B cell (primary cell): ENCODE data around the gene VAMP8. TPM values are rescaled to one million over a fixed set of nuclear protein-coding genes. Genes with fewer than 3 reads are reported as not detected.

Source experiments
- ATAC-seq: fragments of 200-7000 bp; cut with Tn5 transposase; one replicate; pipeline ENCODE4 v1.10.0; 2021; ENCODE audit warnings: low read depth, mild to moderate bottlenecking, moderate number of reproducible peaks, moderate library complexity
- CTCF ChIA-PET: fragments of 350-600 bp; sonication (Branson Sonifier 250); formaldehyde crosslinking; loops from one replicate; lab custom pipeline; 2021; ENCODE audit warnings: antibody characterized with exemption, inconsistent platforms; lab: Charles Lee
- POLR2A ChIA-PET: fragments of 350-600 bp; sonication (Branson Sonifier 250); formaldehyde crosslinking; loops from one replicate; lab custom pipeline; 2021; ENCODE audit warnings: antibody characterized with exemption; lab: Charles Lee
- DNase-seq: peaks from one replicate; pipeline ENCODE4 v3.0.0; 2013
- H2AFZ ChIP-seq: 2 replicates; pipeline ENCODE4 v1.6.1; 2012; ENCODE audit warnings: mild to moderate bottlenecking, low read depth, low read length; ENCODE audit not compliant: insufficient read depth, poor library complexity, severe bottlenecking
- H3K27ac ChIP-seq, 2 donors: 1 replicate in 1 of 2; 2 replicates in 1 of 2; pipeline ENCODE4 v1.5.1; 2012 to 2013; ENCODE audit warnings: low read length in 2 of 2, mild to moderate bottlenecking in 2 of 2, moderate library complexity in 1 of 2
- H3K27me3 ChIP-seq, 4 experiments: fragments of 200-600 bp in 1 of 4; sonication (generic) in 1 of 4; replicated peaks in 1 of 4; 1 replicate in 2 of 4; 2 replicates in 2 of 4; pipeline versions ENCODE4 v1.6.1 to v1.7.0; 2013 to 2016; ENCODE audit warnings: low read length in 3 of 4, mild to moderate bottlenecking in 2 of 4, mixed read lengths in 1 of 4, moderate library complexity in 1 of 4; ENCODE audit not compliant: insufficient read depth in 4 of 4, control insufficient read depth in 3 of 4; ENCODE audit errors: control extremely low read depth in 1 of 4
- H3K36me3 ChIP-seq, 2 experiments: replicated peaks in 1 of 2; 1 replicate in 1 of 2; 2 replicates in 1 of 2; pipeline versions ENCODE4 v1.6.1 to v1.7.1; 2013; ENCODE audit warnings: low read length in 1 of 2; ENCODE audit not compliant: insufficient read depth in 2 of 2, control insufficient read depth in 1 of 2; ENCODE audit errors: control extremely low read depth in 1 of 2, extremely low read depth in 1 of 2
- H3K4me1 ChIP-seq, 2 donors: fragments of 200-600 bp in 1 of 2; sonication (generic) in 1 of 2; 1 replicate in 1 of 2; 2 replicates in 1 of 2; pipeline versions ENCODE4 v1.5.1 to v1.6.1; 2013 to 2017; ENCODE audit warnings: low read length in 2 of 2; ENCODE audit not compliant: control insufficient read depth in 2 of 2, insufficient read depth in 2 of 2
- H3K4me2 ChIP-seq: replicated peaks from 2 replicates; pipeline ENCODE3; 2012; ENCODE audit warnings: mild to moderate bottlenecking, low read depth, low read length; ENCODE audit not compliant: poor library complexity, severe bottlenecking
- H3K4me3 ChIP-seq, 5 experiments: fragments of 200-600 bp in 1 of 5; sonication (generic) in 1 of 5; 1 replicate in 3 of 5; 2 replicates in 2 of 5; pipeline versions ENCODE4 v1.5.1 to v1.7.0; 2011 to 2016; ENCODE audit warnings: low read length in 4 of 5, mild to moderate bottlenecking in 4 of 5, low read depth in 2 of 5, control low read depth in 1 of 5, moderate library complexity in 1 of 5; ENCODE audit not compliant: insufficient read depth in 1 of 5; ENCODE audit errors: control extremely low read depth in 1 of 5, extremely low read depth in 1 of 5
- H3K79me2 ChIP-seq: fragments of 200-600 bp; sonication (generic); one replicate; pipeline ENCODE4 v1.6.0; 2016; ENCODE audit warnings: low read length; ENCODE audit not compliant: control insufficient read depth, insufficient read depth
- H3K9ac ChIP-seq: fragments of 200-600 bp; sonication (generic); 2 replicates; pipeline ENCODE4 v1.6.1; 2017; ENCODE audit warnings: mild to moderate bottlenecking, low read length, moderate library complexity
- H3K9me3 ChIP-seq, 3 donors: one replicate each; pipeline versions ENCODE4 v1.6.1 to v1.7.1; 2013; ENCODE audit warnings: low read length in 2 of 3; ENCODE audit not compliant: control insufficient read depth in 2 of 3, insufficient read depth in 1 of 3; ENCODE audit errors: control extremely low read depth in 1 of 3
- H4K20me1 ChIP-seq: 2 replicates; pipeline ENCODE4 v1.6.0; 2012; ENCODE audit warnings: mild to moderate bottlenecking, low read length; ENCODE audit not compliant: insufficient read depth, control insufficient read depth, poor library complexity, severe bottlenecking
- H3K27ac Mint-ChIP-seq: one replicate; pipeline ENCODE4 v1.8.0; 2021; ENCODE audit warnings: mixed read lengths
- H3K27me3 Mint-ChIP-seq: one replicate; pipeline ENCODE4 v1.8.0; 2021; ENCODE audit warnings: mixed read lengths
- H3K4me1 Mint-ChIP-seq: one replicate; pipeline ENCODE4 v1.8.0; 2021; ENCODE audit warnings: mixed read lengths
- H3K4me3 Mint-ChIP-seq: one replicate; pipeline ENCODE4 v1.8.0; 2021; ENCODE audit warnings: mixed read lengths
- H3K9me3 Mint-ChIP-seq: one replicate; pipeline ENCODE4 v1.8.0; 2022; ENCODE audit warnings: mixed read lengths; ENCODE audit not compliant: insufficient read depth
- EZH2 ChIP-seq: IDR thresholded peaks from 2 replicates; pipeline ENCODE4 v1.6.1; 2012; ENCODE audit warnings: borderline replicate concordance, low read depth, mild to moderate bottlenecking, moderate library complexity, low read length; ENCODE audit not compliant: insufficient read depth, poor library complexity, severe bottlenecking
- WGBS: methylation state at CpG from one replicate; pipeline ENCODE4 v1.1.5; 2013; ENCODE audit warnings: missing lambda C conversion rate; ENCODE audit not compliant: insufficient coverage; 5-methylcytosine and 5-hydroxymethylcytosine counted together
- intact Hi-C: fragments of 100-400 bp; cut with micrococcal nuclease; formaldehyde crosslinking; loops from one replicate; pipeline ENCODE4 v1.10.0; 2022
- polyA plus RNA-seq: library from polyadenylated mRNA; depleted of rRNA; stranded (reverse); fragments of >200 nt; gene quantifications from 2 replicates; pipeline ENCODE4 v1.2.3, GENCODE V29; 2012
- total RNA-seq, 2 donors: library from RNA; stranded (reverse); fragments of 120-200 nt in 1 of 2; gene quantifications; 1 replicate in 1 of 2; 2 replicates in 1 of 2; pipeline versions ENCODE4 v1.2.3 to v1.2.4, GENCODE V29; 2013 to 2022
- TF ChIP-seq, protein P1 (sequence below): fragments of 200-600 bp; IDR thresholded peaks from one replicate; pipeline ENCODE4 v1.8.0; 2022; ENCODE audit warnings: antibody characterized with exemption, mild to moderate bottlenecking

Gene VAMP8
- total and polyA plus RNA-seq, 2 donors (not counting 1 experiment from before 2014, with no cell fraction given) = 68.7 to 73.8 TPM

GRCh38 chr2:85551698-85552678 lies 25.4 kb upstream of the VAMP8 start:
- H3K36me3 ChIP-seq = peaks cover 0 to 52% of the 10 kb centered on the region in 2 experiments
- CTCF ChIA-PET = interaction anchor here (0.6 to 10.0 kb wide), 46 partner anchors 8 to 626 kb away, joined by 3 to 299 read pairs (median 4); partner anchors contain the start of genes C2orf68, ELMOD3, GGCX and MAT2A
- Mint-ChIP-seq H3K4me3 (no peak overlapping the region), H3K27ac (peak overlapping the region; percentile 81), H3K27me3 (no peaks in the 10 kb centered on the region), H3K9me3 (no peaks in the 10 kb centered on the region), H3K4me1 (peaks cover 4% of the 10 kb centered on the region)
- ATAC-seq = peak; percentile 97
- POLR2A ChIA-PET = interaction anchor here (0.8 to 4.6 kb wide), 6 partner anchors 12 to 225 kb away, joined by 3 to 30 read pairs (median 4); partner anchors contain the start of genes MAT2A, RNF181 and SH2D6
- H4K20me1 ChIP-seq = no peaks in the 10 kb centered on the region
- H3K4me2 ChIP-seq = no peak overlapping the region
- no peak overlapping the region for H3K4me3 ChIP-seq
- H3K9ac ChIP-seq = no peak overlapping the region
- TF ChIP-seq, protein P1, sequence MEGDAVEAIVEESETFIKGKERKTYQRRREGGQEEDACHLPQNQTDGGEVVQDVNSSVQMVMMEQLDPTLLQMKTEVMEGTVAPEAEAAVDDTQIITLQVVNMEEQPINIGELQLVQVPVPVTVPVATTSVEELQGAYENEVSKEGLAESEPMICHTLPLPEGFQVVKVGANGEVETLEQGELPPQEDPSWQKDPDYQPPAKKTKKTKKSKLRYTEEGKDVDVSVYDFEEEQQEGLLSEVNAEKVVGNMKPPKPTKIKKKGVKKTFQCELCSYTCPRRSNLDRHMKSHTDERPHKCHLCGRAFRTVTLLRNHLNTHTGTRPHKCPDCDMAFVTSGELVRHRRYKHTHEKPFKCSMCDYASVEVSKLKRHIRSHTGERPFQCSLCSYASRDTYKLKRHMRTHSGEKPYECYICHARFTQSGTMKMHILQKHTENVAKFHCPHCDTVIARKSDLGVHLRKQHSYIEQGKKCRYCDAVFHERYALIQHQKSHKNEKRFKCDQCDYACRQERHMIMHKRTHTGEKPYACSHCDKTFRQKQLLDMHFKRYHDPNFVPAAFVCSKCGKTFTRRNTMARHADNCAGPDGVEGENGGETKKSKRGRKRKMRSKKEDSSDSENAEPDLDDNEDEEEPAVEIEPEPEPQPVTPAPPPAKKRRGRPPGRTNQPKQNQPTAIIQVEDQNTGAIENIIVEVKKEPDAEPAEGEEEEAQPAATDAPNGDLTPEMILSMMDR = peak; percentile 91
- TF ChIP-seq EZH2 = no peak
- intact Hi-C loops = loop anchor here (1.0 to 2.0 kb wide), 6 partner anchors 13 to 252 kb away; partner anchors contain the start of genes ELMOD3, MAT2A, RETSAT and TGOLN2
- DNase-seq = peak; percentile 90
- H3K27ac ChIP-seq = no peak overlapping the region
- H3K4me1 ChIP-seq = peaks cover 0 to 3% of the 10 kb centered on the region in 2 donors
- 68% methylated on average over 6 of the region's 9 CpGs for WGBS
- H3K9me3 ChIP-seq = no peaks in the 10 kb centered on the region
- H2AFZ ChIP-seq = no peak overlapping the region
- H3K79me2 ChIP-seq = peaks cover 4% of the 10 kb centered on the region
- H3K27me3 ChIP-seq = no peaks in the 10 kb centered on the region
